CD4-positive, alpha-beta memory T cell (primary cell): ENCODE data around the gene SLC35F1. TPM values are rescaled to one million over a fixed set of nuclear protein-coding genes. Genes with fewer than 3 reads are reported as not detected.

ENCODE experiments used
- CTCF ChIA-PET: fragments of 350-600 bp; sonication (Branson Sonifier 250); formaldehyde crosslinking; loops from one replicate; lab custom pipeline; 2021; ENCODE audit warnings: inconsistent platforms; ENCODE audit not compliant: partially characterized antibody; lab: Charles Lee
- POLR2A ChIA-PET: fragments of 350-600 bp; sonication (Branson Sonifier 250); formaldehyde crosslinking; loops from one replicate; lab custom pipeline; 2021; ENCODE audit not compliant: partially characterized antibody; lab: Charles Lee
- DNase-seq, 5 donors: peaks; one replicate each; pipeline versions ENCODE4 v3.0.0 to v3.0.0-alpha.2; 2020 to 2022; ENCODE audit warnings: mixed read lengths in 1 of 5
- H3K27ac ChIP-seq: one replicate; pipeline ENCODE4 v1.7.0; 2013; ENCODE audit warnings: low read depth, low read length
- H3K27me3 ChIP-seq: 2 replicates; pipeline ENCODE4 v1.7.0; 2013; ENCODE audit warnings: mild to moderate bottlenecking, low read length, moderate library complexity; ENCODE audit not compliant: insufficient read depth
- H3K36me3 ChIP-seq: 2 replicates; pipeline ENCODE4 v1.7.0; 2013; ENCODE audit warnings: mild to moderate bottlenecking, low read length, moderate library complexity; ENCODE audit not compliant: insufficient read depth
- H3K4me1 ChIP-seq: 2 replicates; pipeline ENCODE4 v1.7.0; 2013; ENCODE audit warnings: mild to moderate bottlenecking, low read length, moderate library complexity; ENCODE audit not compliant: insufficient read depth
- H3K4me3 ChIP-seq, 2 donors: one replicate each; pipeline ENCODE4 v1.7.0; 2013; ENCODE audit warnings: low read length in 2 of 2, mild to moderate bottlenecking in 1 of 2
- H3K9me3 ChIP-seq, 2 donors: one replicate each; pipeline ENCODE4 v1.7.0; 2013; ENCODE audit warnings: low read length in 2 of 2, control low read depth in 1 of 2; ENCODE audit not compliant: control insufficient read depth in 1 of 2
- H3K27ac Mint-ChIP-seq, 7 donors: one replicate each; pipeline ENCODE4 v1.8.0; 2020 to 2021; ENCODE audit warnings: mixed read lengths in 7 of 7, mild to moderate bottlenecking in 6 of 7, inconsistent platforms in 3 of 7, moderate library complexity in 3 of 7
- H3K27me3 Mint-ChIP-seq, 2 donors: one replicate each; pipeline ENCODE4 v1.8.0; 2020 to 2021; ENCODE audit warnings: mixed read lengths in 2 of 2
- H3K36me3 Mint-ChIP-seq, 2 donors: one replicate each; pipeline ENCODE4 v1.8.0; 2020 to 2021; ENCODE audit warnings: mixed read lengths in 2 of 2, inconsistent platforms in 1 of 2, mild to moderate bottlenecking in 1 of 2
- H3K4me1 Mint-ChIP-seq, 4 donors: one replicate each; pipeline ENCODE4 v1.8.0; 2020 to 2021; ENCODE audit warnings: mixed read lengths in 4 of 4, mild to moderate bottlenecking in 1 of 4
- H3K4me3 Mint-ChIP-seq, 8 donors: one replicate each; pipeline ENCODE4 v1.8.0; 2020 to 2021; ENCODE audit warnings: mixed read lengths in 8 of 8, mild to moderate bottlenecking in 7 of 8, moderate library complexity in 6 of 8, inconsistent platforms in 3 of 8
- H3K9me3 Mint-ChIP-seq, 8 donors: one replicate each; pipeline ENCODE4 v1.8.0; 2020 to 2021; ENCODE audit warnings: mixed read lengths in 8 of 8, mild to moderate bottlenecking in 5 of 8, inconsistent platforms in 3 of 8, moderate library complexity in 1 of 8
- intact Hi-C: fragments of 100-400 bp; cut with micrococcal nuclease; formaldehyde crosslinking; loops from one replicate; pipeline ENCODE4 v1.15.1; 2023
- polyA plus RNA-seq, 2 donors: library from polyadenylated mRNA; unstranded; fragments of 300-500 nt; fragmentation: Illumina TruSeq; gene quantifications; one replicate each; pipeline ENCODE4 v1.2.3, GENCODE V29; 2021
- total RNA-seq, 2 experiments: library from RNA; stranded (reverse); gene quantifications; one replicate each; pipeline ENCODE4 v1.2.3, GENCODE V29; 2021

The SLC35F1 gene
- total and polyA plus RNA-seq, 4 experiments from 2014 or later = not detected

DNA sequence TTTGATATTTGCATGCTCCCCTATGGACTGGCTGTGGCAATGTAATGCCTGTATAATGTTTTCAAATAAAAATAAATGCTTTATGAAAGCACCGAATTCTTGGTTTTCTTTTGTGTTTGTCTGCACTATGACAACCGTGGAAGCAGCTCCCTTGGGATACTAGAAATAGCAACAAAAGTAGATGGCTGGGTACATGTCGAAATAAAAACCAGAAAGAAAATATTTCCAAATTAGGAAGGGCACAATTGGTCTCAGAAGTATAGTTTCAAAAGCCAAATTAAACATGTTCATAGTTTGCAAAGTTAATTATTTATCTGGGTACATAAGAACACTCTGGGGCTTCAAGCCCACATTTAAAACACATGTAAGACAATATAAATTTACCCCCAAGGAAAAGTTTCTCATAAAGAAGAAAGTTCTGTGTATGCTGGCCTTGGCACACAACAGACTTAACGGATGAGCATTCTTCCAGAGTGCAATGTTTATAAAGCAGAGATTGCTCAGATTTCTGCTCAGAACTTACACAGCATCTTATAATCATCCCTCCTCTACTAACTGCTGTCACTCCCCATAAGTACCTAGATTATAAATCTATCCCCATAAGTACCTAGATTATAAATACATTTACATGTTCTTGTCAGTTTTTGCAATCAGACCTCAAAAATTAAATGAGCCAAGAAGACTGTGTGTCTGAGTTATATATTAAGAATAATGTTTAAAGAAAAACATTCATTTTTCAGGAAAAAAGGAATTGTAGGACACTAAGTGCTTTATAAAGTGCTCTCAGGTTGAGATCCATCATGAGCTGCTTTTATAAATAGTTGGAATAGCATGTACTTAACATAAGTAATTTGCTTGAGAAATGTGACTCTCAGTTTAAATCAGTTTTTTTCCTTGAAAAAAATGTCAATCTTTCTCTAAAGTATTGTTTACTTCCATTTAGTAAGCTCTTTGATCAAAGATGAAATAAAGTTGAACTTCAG is 410.8 kb downstream of the SLC35F1 start:
- no peaks in the 10 kb centered on the region for H3K9me3 Mint-ChIP-seq
- H3K36me3 Mint-ChIP-seq = no peaks in the 10 kb centered on the region
- CTCF ChIA-PET = no interaction called here

DNA sequence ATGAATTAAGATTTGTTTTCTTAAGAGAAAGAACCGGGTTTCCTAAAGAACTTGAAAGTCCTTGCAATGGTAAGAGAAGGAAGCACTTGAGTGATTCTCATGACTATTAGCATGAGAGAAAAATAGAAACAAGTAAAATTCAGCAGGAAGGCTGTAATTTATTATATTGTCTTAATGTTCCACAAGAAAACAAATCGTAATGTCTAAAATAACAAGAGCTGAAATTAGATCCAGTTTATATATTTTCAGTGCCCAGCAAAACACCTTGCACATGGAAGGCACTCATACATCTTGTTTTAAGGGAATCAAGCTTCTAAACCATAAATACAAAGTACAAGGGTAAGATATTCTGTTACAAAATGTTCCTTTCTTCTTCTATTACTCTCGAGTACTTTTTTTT is 411.6 kb downstream of the SLC35F1 start:
- POLR2A ChIA-PET = no interaction called here
- no peaks in the 10 kb centered on the region for H3K4me1 Mint-ChIP-seq

More for the DNA sequence above, 410.8 kb downstream of the SLC35F1 start:
- Histone ChIP-seq H3K4me1 (no peaks in the 10 kb centered on the region), H3K4me3 (no peak overlapping the region), H3K36me3 (no peaks in the 10 kb centered on the region), H3K9me3 (no peaks in the 10 kb centered on the region), H3K27me3 (no peaks in the 10 kb centered on the region), H3K27ac (no peak overlapping the region)
- Mint-ChIP-seq H3K4me1 (no peaks in the 10 kb centered on the region), H3K27ac (no peak overlapping the region), H3K27me3 (peaks cover 0 to 2% of the 10 kb centered on the region in 2 donors), H3K4me3 (no peak overlapping the region)
- POLR2A ChIA-PET = no interaction called here
- no peak for DNase-seq
- intact Hi-C loops = no loop called here

DNA sequence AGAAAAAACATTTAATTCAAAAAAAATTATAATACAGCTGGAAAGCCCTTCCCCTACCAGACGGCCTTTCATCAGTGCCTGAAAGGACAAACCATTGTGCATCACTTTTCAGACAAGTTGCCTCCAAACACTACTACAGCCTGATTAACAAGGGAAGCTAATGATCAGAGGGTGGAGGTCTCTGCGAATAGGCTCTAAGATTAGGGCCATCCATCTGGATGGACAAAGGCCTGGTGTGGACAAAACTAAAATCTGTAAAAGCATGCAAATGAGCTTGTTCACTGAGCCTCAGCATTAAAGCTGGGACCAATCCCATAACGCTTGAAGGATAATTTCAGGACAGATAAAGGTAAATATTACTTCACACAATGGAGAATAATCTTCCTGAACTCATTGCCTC is 412.4 kb downstream of the SLC35F1 start:
- Mint-ChIP-seq H3K9me3 (no peaks in the 10 kb centered on the region), H3K36me3 (no peaks in the 10 kb centered on the region), H3K27me3 (peaks cover 0 to 2% of the 10 kb centered on the region in 2 donors), H3K4me1 (no peaks in the 10 kb centered on the region), H3K27ac (no peak overlapping the region), H3K4me3 (no peak overlapping the region)
- Histone ChIP-seq H3K27ac (no peak overlapping the region), H3K4me3 (no peak overlapping the region), H3K27me3 (no peaks in the 10 kb centered on the region), H3K4me1 (no peaks in the 10 kb centered on the region), H3K36me3 (no peaks in the 10 kb centered on the region), H3K9me3 (no peaks in the 10 kb centered on the region)
- intact Hi-C loops = no loop called here
- ChIA-PET POLR2A (no interaction called here), CTCF (interaction anchor here (0.7 kb wide), 1 partner anchor 123 kb away, joined by 3 read pairs; no protein-coding TSS in a partner anchor)
- no peak for DNase-seq

More for the DNA sequence above, 411.6 kb downstream of the SLC35F1 start:
- Mint-ChIP-seq H3K9me3 (no peaks in the 10 kb centered on the region), H3K27ac (no peak overlapping the region), H3K4me3 (no peak overlapping the region), H3K36me3 (no peaks in the 10 kb centered on the region), H3K27me3 (peaks cover 0 to 2% of the 10 kb centered on the region in 2 donors)
- no peaks in the 10 kb centered on the region for H3K36me3 ChIP-seq
- H3K27ac ChIP-seq = no peak overlapping the region
- intact Hi-C loops = no loop called here
- H3K4me3 ChIP-seq = no peak overlapping the region
- DNase-seq = no peak
- CTCF ChIA-PET = no interaction called here
- H3K27me3 ChIP-seq = no peaks in the 10 kb centered on the region
- H3K4me1 ChIP-seq = no peaks in the 10 kb centered on the region
- H3K9me3 ChIP-seq = no peaks in the 10 kb centered on the region

DNA sequence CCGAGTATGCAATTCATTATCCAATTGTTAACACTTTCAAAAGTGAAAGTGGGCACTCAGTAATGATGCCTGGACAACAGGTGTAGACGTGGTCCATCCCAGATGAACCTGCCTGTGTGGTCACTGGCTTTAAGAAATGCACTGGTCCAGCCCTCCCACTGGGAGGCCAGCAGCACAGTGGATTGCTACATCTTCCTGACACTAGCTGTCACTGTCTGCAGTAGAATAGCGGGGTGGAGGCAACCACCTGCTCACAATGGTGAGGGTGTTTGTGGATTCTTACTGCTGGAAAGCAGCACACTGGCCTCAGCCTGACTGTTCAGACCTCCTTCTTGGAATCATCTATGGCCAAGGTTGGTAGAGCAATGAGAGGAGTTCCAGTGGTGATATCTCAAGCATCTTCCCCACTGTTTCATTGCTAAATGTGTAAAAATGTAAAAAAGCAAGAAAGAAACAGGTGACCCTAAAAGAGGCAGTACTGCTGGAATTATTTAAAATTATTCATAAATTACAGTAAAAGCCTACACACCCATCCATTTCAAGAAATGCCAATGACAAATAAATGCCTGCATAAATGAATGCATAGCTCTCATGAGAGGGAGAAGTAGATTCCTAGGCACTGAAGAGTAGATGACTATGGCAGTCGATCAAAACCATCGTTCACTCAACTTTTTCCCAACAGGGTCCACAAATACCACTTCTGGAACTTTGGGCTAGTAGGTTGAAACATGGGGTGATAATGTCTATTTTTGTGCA is 413.0 kb downstream of the SLC35F1 start:
- H3K9me3 ChIP-seq = no peaks in the 10 kb centered on the region
- Mint-ChIP-seq H3K27me3 (peaks cover 0 to 2% of the 10 kb centered on the region in 2 donors), H3K36me3 (no peaks in the 10 kb centered on the region), H3K4me3 (no peak overlapping the region), H3K27ac (no peak overlapping the region), H3K4me1 (no peaks in the 10 kb centered on the region), H3K9me3 (no peaks in the 10 kb centered on the region)
- H3K36me3 ChIP-seq = no peaks in the 10 kb centered on the region
- no peak overlapping the region for H3K4me3 ChIP-seq
- intact Hi-C loops = no loop called here
- ChIA-PET CTCF (no interaction called here), POLR2A (no interaction called here)
- H3K4me1 ChIP-seq = no peaks in the 10 kb centered on the region
- H3K27me3 ChIP-seq = no peaks in the 10 kb centered on the region
- H3K27ac ChIP-seq = no peak overlapping the region
- DNase-seq = no peak

DNA sequence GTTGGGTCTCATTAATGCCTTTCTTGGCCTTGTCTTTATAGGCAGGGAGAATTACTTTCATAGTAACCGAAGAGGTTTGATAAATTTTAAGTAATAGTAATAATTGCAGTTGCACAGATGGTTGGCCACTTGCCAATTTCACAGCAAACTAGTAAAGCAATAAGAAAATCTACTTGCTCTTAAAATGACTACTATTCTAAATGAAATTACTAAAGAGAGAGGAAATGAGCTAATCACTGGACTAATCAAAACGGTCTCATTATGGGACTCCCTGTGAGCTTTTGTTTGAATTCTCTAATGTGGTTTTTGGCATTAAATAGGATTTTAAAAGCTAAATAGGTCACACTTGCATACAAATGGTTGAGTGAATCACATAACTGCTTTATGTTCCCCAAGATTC is 413.6 kb downstream of the SLC35F1 start:
- DNase-seq = no peak
- ChIA-PET CTCF (no interaction called here), POLR2A (no interaction called here)
- Histone ChIP-seq H3K9me3 (no peaks in the 10 kb centered on the region), H3K4me3 (no peak overlapping the region), H3K4me1 (no peaks in the 10 kb centered on the region), H3K27me3 (no peaks in the 10 kb centered on the region), H3K36me3 (no peaks in the 10 kb centered on the region), H3K27ac (no peak overlapping the region)
- H3K27me3 Mint-ChIP-seq = peaks cover 0 to 2% of the 10 kb centered on the region in 2 donors
- H3K9me3 Mint-ChIP-seq = no peaks in the 10 kb centered on the region
- no peak overlapping the region for H3K27ac Mint-ChIP-seq
- intact Hi-C loops = no loop called here
- no peak overlapping the region for H3K4me3 Mint-ChIP-seq
- H3K4me1 Mint-ChIP-seq = no peaks in the 10 kb centered on the region
- no peaks in the 10 kb centered on the region for H3K36me3 Mint-ChIP-seq

DNA sequence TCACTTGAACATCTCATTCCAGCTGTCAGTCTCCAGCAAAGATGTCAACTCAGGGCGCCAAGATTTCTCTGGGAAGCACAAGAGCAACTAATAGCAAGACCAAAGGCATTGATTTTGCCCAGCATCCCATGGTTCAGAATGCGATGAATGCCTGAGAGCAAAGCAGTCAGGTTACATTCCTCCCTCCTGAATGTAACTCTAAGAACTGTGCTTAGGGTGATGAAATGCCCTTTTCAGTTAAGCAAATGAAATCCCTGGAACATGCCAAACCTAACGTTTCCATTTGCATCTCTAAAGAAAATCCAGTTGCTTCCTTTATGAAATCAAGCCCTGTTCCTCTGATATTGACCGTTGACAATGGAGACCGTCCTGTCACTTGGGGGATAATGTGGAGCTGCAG is 417.1 kb downstream of the SLC35F1 start:
- H3K9me3 ChIP-seq = no peaks in the 10 kb centered on the region
- Mint-ChIP-seq H3K36me3 (no peaks in the 10 kb centered on the region), H3K27me3 (peaks cover 3 to 6% of the 10 kb centered on the region in 2 donors), H3K9me3 (no peaks in the 10 kb centered on the region), H3K4me1 (no peaks in the 10 kb centered on the region), H3K27ac (no peak overlapping the region), H3K4me3 (no peak overlapping the region)
- no peak overlapping the region for H3K4me3 ChIP-seq
- H3K27me3 ChIP-seq = no peaks in the 10 kb centered on the region
- ChIA-PET CTCF (interaction anchor here (0.6 kb wide), 1 partner anchor 12 kb away, joined by 3 read pairs; no protein-coding TSS in a partner anchor), POLR2A (no interaction called here)
- intact Hi-C loops = no loop called here
- no peak overlapping the region for H3K27ac ChIP-seq
- no peaks in the 10 kb centered on the region for H3K36me3 ChIP-seq
- DNase-seq = no peak
- H3K4me1 ChIP-seq = no peaks in the 10 kb centered on the region

DNA sequence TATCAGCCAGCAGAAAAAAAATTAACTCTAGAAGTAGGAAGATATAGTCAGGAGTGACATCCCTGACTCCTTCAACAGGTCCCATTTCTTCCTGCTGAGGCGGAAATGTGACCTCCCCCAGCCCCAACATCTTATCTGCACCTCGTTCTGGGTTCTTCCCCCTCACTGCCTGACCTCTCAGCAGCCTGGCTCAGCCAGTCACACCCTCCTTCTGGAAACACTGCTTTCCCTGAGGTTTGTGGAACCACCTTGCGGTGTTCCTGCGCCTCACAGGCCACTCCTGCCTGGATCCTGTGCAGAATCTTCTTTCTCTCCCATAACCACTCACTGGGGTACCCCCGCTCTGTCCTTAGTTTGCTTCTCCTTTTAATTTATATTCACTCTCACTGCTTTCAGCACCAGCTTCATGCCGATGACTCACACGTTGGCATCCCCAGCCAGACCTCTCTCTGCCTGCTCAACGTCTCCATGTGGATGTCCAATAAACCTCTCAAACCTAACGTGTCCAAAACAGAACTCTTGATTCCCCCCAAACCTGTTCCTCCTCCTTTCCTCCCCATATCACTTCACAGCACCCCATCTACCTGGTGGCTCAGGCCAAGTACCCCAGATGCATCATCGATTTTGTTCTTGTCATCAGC is 418.3 kb downstream of the SLC35F1 start:
- POLR2A ChIA-PET = no interaction called here

More for the DNA sequence above, 418.3 kb downstream of the SLC35F1 start:
- no peak overlapping the region for H3K4me3 Mint-ChIP-seq
- H3K9me3 ChIP-seq = no peaks in the 10 kb centered on the region
- H3K9me3 Mint-ChIP-seq = no peaks in the 10 kb centered on the region
- CTCF ChIA-PET = no interaction called here
- no peaks in the 10 kb centered on the region for H3K36me3 Mint-ChIP-seq
- intact Hi-C loops = no loop called here
- H3K27me3 ChIP-seq = no peaks in the 10 kb centered on the region
- H3K27ac Mint-ChIP-seq = no peak overlapping the region
- no peak overlapping the region for H3K27ac ChIP-seq
- H3K36me3 ChIP-seq = no peaks in the 10 kb centered on the region
- peaks cover 3 to 6% of the 10 kb centered on the region in 2 donors for H3K27me3 Mint-ChIP-seq
- H3K4me1 ChIP-seq = no peaks in the 10 kb centered on the region
- DNase-seq = no peak
- no peaks in the 10 kb centered on the region for H3K4me1 Mint-ChIP-seq
- no peak overlapping the region for H3K4me3 ChIP-seq
